Measurements from ENCODE around the gene CYP26C1.

DNA sequence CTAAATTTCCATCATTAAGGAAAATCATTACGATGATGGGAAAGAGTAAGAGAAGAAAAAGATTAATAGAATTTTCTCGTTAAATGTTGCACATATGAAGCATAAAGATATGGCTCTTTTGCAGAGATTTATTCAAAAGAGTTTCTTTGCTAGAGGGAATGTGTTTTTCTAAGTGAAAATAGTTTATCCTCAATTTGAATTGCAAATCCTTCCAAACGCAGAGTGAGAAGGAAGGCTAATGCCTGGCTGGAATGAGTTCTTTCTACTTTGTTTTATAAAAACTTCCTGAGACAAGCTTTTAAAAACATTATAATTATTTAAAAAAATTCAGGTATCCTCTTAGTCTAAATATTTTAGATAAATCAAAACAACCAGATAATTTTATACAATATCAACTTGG lies 27.2 kb downstream of the CYP26C1 start:
- TF ChIP-seq, protein P1, sequence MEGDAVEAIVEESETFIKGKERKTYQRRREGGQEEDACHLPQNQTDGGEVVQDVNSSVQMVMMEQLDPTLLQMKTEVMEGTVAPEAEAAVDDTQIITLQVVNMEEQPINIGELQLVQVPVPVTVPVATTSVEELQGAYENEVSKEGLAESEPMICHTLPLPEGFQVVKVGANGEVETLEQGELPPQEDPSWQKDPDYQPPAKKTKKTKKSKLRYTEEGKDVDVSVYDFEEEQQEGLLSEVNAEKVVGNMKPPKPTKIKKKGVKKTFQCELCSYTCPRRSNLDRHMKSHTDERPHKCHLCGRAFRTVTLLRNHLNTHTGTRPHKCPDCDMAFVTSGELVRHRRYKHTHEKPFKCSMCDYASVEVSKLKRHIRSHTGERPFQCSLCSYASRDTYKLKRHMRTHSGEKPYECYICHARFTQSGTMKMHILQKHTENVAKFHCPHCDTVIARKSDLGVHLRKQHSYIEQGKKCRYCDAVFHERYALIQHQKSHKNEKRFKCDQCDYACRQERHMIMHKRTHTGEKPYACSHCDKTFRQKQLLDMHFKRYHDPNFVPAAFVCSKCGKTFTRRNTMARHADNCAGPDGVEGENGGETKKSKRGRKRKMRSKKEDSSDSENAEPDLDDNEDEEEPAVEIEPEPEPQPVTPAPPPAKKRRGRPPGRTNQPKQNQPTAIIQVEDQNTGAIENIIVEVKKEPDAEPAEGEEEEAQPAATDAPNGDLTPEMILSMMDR (IDR thresholded peaks at IDR 0.05 in 4 of 5, conservative IDR thresholded peaks at IDR 0.05 in 1 of 5) = no peak
- no peak for TF ChIP-seq POLR2A (IDR thresholded peaks at IDR 0.05)
